Parathyroid adenoma (tissue), 2 donors: ENCODE results near the gene IFI6.
"Not testable (repeated sequence)": the region's sequence is repeated elsewhere in the genome, so short reads cannot be mapped to it uniquely, and the experiment has no call there.

Experiments
- H2AFZ ChIP-seq: fragments of 300-600 bp; sonication (generic); one replicate; pipeline ENCODE4 v1.7.0; 2017; ENCODE audit warnings: antibody characterized with exemption, mild to moderate bottlenecking
- H3K27ac ChIP-seq: fragments of 300-600 bp; sonication (generic); one replicate; pipeline ENCODE4 v1.7.0; 2017
- H3K27me3 ChIP-seq: fragments of 300-600 bp; sonication (generic); one replicate; pipeline ENCODE4 v1.7.0; 2017; ENCODE audit warnings: low read length; ENCODE audit not compliant: control insufficient read depth, insufficient read depth
- H3K36me3 ChIP-seq: fragments of 300-600 bp; sonication (generic); one replicate; pipeline ENCODE4 v1.7.0; 2017; ENCODE audit warnings: low read length; ENCODE audit not compliant: control insufficient read depth, insufficient read depth
- H3K4me1 ChIP-seq: fragments of 300-600 bp; sonication (generic); one replicate; pipeline ENCODE4 v1.7.0; 2017; ENCODE audit warnings: control low read depth
- H3K4me2 ChIP-seq: fragments of 300-600 bp; sonication (generic); one replicate; pipeline ENCODE4 v1.7.0; 2017; ENCODE audit warnings: low read length
- H3K4me3 ChIP-seq: fragments of 300-600 bp; sonication (generic); one replicate; pipeline ENCODE4 v1.7.0; 2017; ENCODE audit warnings: low read depth, low read length
- H3K79me2 ChIP-seq: fragments of 300-600 bp; sonication (generic); one replicate; pipeline ENCODE4 v1.7.0; 2017; ENCODE audit warnings: control low read depth
- H3K9ac ChIP-seq: fragments of 300-600 bp; sonication (generic); one replicate; pipeline ENCODE4 v1.7.0; 2017; ENCODE audit warnings: mild to moderate bottlenecking
- H3K9me3 ChIP-seq: fragments of 300-600 bp; sonication (generic); one replicate; pipeline ENCODE4 v1.7.0; 2017; ENCODE audit warnings: low read length; ENCODE audit not compliant: control insufficient read depth
- CTCF ChIP-seq: fragments of 300-600 bp; sonication (generic); IDR thresholded peaks from one replicate; pipeline ENCODE4 v1.7.0; 2017; ENCODE audit warnings: antibody characterized with exemption, mild to moderate bottlenecking
- donor health status: primary hyperparathyroidism.

Gene IFI6

GRCh38 chr1:27621051-27621920 is 50.7 kb downstream of the IFI6 start:
- Histone ChIP-seq H3K4me2 (no peak overlapping the region), H3K27me3 (no peaks in the 10 kb centered on the region), H3K79me2 (no peaks in the 10 kb centered on the region), H3K4me3 (no peak overlapping the region), H2AFZ (no peak overlapping the region), H3K27ac (no peak overlapping the region), H3K9ac (no peak overlapping the region), H3K4me1 (no peaks in the 10 kb centered on the region), H3K36me3 (no peaks in the 10 kb centered on the region), H3K9me3 (no peaks in the 10 kb centered on the region)
- no peak for TF ChIP-seq CTCF

- H3K27ac ChIP-seq, H3K79me2 ChIP-seq, H3K27me3 ChIP-seq, H3K36me3 ChIP-seq, H3K4me3 ChIP-seq, H3K4me1 ChIP-seq, H2AFZ ChIP-seq, H3K9ac ChIP-seq, H3K9me3 ChIP-seq, H3K4me2 ChIP-seq: not testable (repeated sequence)
These were observed 52.1 kb downstream of the IFI6 start for GRCh38 chr1:27619782-27620438.

GRCh38 chr1:27618341-27619082 is 53.5 kb downstream of the IFI6 start:
- no peaks in the 10 kb centered on the region for H3K27me3 ChIP-seq
- H3K4me3 ChIP-seq = no peak overlapping the region
- H3K36me3 ChIP-seq = no peaks in the 10 kb centered on the region
- no peaks in the 10 kb centered on the region for H3K4me1 ChIP-seq
- no peak overlapping the region for H2AFZ ChIP-seq
- H3K4me2 ChIP-seq = no peak overlapping the region
- no peaks in the 10 kb centered on the region for H3K9me3 ChIP-seq
- H3K9ac ChIP-seq = no peak overlapping the region
- H3K27ac ChIP-seq = no peak overlapping the region
- H3K79me2 ChIP-seq = no peaks in the 10 kb centered on the region
- no peak for TF ChIP-seq CTCF

GRCh38 chr1:27617420-27617819 is 54.6 kb downstream of the IFI6 start:
- Histone ChIP-seq H3K27me3 (no peaks in the 10 kb centered on the region), H3K9ac (no peak overlapping the region), H3K9me3 (no peaks in the 10 kb centered on the region), H3K27ac (no peak overlapping the region), H3K4me2 (no peak overlapping the region), H3K79me2 (no peaks in the 10 kb centered on the region), H3K4me1 (no peaks in the 10 kb centered on the region), H3K36me3 (no peaks in the 10 kb centered on the region), H2AFZ (no peak overlapping the region), H3K4me3 (no peak overlapping the region)
- no peak for TF ChIP-seq CTCF

- no peak for TF ChIP-seq CTCF
- H3K36me3 ChIP-seq = no peaks in the 10 kb centered on the region
- H2AFZ ChIP-seq = no peak overlapping the region
- H3K27me3 ChIP-seq = no peaks in the 10 kb centered on the region
- H3K9ac ChIP-seq = no peak overlapping the region
- no peak overlapping the region for H3K27ac ChIP-seq
- H3K4me3 ChIP-seq = no peak overlapping the region
- no peaks in the 10 kb centered on the region for H3K9me3 ChIP-seq
- H3K79me2 ChIP-seq = no peaks in the 10 kb centered on the region
- no peak overlapping the region for H3K4me2 ChIP-seq
- H3K4me1 ChIP-seq = no peaks in the 10 kb centered on the region
These were observed 55.6 kb downstream of the IFI6 start for GRCh38 chr1:27616441-27616840.
